GM21825 (cell line): ENCODE data around the gene KAZN.

Experiments
- ATAC-seq: cut with Tn5 transposase; IDR thresholded peaks from one replicate; pipeline ENCODE4 v1.9.1; 2021; ENCODE audit warnings: mild to moderate bottlenecking, moderate library complexity; ENCODE audit not compliant: unreplicated experiment

Gene KAZN

DNA sequence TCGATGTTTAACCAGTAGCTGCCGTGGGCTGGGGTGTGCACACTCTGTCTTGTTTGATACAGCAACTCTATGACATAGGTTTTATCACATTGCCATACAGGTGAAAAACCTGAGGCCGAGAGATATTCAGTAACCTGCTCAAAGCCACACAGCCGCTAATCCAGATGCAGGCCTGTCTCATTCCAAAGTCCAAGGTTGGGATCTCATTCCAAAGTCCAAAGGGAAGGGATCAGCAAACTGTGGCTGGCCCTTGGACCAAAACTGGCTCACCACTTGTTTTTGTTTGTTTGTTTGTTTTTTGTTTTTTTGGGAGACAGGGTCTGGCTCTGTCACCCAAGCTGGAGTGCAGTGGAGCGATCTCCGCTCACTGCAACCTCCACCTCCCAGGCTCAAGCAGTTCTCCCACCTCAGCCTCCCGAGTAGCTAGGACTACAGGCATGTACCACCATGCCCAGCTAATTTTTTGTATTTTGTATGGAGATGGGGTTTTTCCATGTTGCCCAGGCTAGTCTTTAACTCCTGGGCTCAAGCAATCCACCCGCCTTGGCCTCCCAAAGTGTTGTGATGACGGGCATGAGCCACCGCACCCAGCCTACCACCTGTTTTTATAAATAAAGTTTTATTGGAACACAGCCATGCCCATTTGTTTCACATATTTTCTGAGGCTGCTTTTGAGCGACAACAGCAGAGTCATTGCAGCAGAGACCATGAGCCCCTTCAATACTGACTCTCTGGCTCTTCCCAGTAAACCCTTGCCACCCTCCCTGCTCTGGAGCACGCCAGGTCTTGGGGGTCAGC is 391.6 kb downstream of the KAZN start:
- no peak for ATAC-seq

DNA sequence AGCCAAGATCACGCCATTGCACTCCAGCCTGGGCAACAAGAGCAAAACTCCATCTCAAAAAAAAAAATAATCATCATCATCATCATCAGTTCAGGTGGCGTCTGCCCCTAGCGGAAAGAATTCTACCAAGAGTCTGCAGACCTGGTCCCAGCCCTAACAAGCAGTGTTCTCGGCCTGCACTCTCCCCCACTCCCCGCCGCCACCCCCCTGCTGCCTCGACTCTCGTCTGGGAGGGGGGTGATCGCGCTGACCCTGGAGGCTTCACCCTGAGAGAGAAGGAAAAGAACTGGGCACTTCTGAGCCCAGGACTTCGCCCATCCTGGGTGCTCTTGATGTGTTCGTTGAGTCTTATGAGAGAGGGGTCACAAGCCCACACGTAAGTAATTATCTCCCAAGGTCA is 394.9 kb downstream of the KAZN start:
- ATAC-seq: no peak

- no peak for ATAC-seq
Measured at GRCh38 chr1:14994148-14994547, 395.7 kb downstream of the KAZN start.

DNA sequence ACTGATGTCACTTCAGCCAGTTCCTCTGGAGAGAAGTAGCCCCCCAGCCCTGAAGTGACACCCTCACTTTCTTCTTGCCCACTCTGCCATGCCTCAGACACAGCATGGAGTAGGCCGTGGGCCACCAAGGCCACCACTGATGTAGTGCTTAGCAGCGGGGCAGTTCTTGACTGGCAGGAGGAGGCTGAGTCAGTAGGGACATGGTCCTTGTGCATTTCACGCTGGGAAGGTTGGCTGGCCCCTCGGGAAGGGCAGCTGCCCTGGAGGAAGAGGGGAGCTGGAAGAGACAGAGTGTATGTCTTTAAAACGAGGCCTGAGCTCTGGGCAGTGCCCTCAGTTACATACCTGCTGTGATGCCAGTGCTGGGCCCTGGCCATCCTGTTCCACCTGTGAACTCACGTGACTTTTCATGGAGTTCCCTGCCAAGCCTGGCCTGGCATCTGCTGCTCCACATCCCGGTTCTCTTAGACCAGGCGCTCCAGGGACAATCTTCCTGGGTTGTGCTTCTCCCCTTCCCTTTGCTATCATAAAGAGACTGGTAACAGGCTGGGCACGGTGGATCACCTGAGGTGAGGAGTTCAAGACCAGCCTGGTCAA is 396.5 kb downstream of the KAZN start:
- ATAC-seq: no peak

DNA sequence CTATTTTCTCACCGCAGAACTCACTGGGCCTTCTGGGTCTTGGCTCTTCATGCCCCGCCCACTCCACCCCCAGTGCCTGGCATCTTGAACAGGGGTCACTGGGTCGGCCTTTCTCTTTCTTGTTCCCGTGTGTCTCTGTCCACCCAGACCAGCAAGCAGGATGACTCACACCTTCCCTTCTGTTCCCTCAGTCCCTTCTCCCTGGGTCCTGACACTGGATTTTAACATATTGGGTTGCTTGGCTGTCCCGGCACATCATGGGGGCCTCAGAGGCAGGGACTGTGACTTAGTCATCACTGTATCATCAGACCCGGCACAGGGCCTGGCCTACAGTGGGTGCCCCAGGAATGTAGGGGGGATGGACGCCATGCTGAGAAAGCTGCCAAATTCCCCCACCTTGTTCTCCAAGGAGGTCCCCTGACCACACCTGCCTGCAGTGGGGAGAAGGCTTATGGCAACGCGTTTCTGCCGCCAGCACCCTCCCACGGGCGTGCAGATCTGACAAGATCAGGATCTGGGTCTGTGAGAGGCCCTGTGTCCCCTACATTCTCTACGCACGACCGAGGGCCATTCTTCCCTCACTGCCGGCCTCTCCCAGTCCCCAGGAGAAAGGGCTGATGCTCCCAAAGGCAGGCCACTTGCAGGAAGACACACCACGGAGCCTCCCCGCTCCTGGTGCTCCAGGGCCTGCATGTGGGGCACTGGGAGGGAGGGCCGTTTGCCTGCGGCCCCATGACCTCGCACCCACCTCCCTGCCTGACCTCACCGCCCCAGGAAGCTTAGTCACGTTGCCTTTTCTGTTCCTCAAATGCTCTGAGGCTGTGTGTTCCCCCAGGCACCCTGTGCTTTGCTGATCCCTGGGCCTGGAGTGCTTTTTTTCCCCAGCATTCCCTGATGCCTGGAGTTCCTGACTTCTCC is 397.9 kb downstream of the KAZN start:
- no peak for ATAC-seq

- no peak for ATAC-seq
Measured at GRCh38 chr1:14997646-14998276, 399.3 kb downstream of the KAZN start.

DNA sequence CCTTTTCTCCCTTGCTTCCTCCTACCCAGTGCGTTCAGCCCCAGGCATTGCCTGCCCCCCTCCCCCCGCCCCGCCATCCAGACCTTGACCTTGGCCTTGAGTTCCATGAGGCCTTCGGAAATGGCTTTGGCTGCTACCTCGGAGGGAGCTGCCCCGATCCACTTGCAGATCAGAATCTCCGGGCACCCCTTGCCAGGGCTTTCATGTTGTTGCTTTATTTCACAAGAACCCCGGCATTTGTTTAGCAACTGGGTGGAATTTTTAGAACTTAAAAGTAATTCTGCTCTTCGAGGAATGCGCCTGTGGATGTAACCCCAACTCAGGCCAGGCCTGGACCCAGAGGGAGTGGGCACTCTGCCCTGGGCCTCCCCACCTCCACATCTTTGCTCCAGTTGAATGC is 401.0 kb downstream of the KAZN start:
- no peak for ATAC-seq

DNA sequence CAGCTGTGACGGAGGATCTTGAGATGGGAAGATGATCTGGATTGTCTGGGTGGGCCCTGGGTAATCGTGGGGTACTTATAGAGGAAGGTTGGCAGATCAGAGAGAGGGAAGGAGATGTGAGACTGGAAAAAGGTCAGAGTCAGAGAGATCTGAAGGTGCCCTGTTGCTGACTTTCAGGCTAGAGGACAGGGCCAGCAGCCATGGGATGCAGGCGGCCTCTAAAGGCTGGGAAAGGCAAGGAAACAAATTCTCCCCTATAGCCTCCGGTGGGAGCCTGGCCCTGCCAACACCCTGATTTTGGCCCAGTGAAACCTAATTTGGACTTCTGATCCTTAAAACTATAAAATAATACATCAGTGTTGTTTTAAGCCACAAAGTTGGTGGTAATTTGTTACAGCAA is 401.5 kb downstream of the KAZN start:
- no peak for ATAC-seq

DNA sequence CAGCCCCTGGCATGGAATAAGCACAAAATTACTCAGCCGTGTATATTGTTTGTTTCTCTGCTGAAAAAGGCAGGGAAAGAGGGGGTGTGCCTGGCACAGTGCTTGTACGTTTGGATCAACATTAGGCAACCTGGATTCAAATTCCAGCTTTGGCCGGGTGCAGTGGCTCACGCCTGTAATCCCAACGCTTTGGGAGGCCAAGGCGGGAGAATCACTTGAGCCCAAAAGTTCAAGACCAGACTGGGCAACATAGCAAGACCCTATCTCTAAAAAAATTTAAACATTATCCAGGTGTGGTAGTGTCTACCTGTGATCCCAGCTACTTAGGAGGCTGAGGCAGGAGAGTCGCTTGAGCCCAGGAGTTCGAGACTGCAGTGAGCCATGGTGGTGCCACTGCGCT is 402.2 kb downstream of the KAZN start:
- ATAC-seq: no peak

GRCh38 chr1:15001317-15001915 is 402.9 kb downstream of the KAZN start:
- no peak for ATAC-seq

GRCh38 chr1:15002325-15002724 is 403.8 kb downstream of the KAZN start:
- ATAC-seq: no peak

DNA sequence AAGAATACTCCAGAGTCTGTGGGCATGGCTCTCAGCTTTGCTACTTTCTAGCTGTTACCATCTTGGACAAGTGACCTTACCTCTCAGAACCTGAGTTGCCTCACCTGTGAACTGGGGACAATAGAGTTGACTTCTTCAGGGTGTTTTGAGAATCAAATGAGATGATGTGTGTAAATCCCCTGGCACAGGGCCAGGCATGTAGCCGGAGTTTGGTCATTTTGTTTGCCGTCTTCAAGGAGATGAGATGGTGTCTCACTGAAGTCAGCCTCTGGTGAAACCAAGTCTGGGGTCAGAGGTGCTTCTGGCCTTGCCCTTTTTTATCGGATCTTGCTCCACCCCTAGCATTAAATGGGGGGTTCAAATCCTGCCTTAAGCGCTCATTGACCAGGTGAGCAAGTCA is 405.9 kb downstream of the KAZN start:
- no peak for ATAC-seq

DNA sequence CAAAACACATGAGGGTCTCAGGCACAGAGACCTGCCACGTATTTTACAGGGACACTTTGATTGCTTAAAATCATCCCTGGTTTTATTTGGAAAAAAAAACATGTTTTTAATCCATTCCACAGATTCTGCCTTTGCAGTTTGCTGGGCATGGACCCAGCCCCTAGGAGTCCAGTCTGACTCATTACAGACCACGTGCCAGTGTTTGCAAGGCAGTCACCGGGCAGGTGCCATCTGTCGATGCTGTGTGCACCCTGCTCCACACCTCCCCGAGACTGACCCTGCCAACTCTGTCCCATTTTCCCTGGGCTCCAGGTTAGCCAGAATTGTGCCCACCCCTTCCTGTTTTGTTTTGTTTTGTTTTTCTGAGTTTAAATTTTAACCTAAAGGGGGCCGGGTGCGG is 406.6 kb downstream of the KAZN start:
- ATAC-seq: no peak

- ATAC-seq: no peak
Measured at GRCh38 chr1:15007368-15007767, 408.9 kb downstream of the KAZN start.

GRCh38 chr1:15007842-15008241 is 409.4 kb downstream of the KAZN start:
- ATAC-seq: no peak

DNA sequence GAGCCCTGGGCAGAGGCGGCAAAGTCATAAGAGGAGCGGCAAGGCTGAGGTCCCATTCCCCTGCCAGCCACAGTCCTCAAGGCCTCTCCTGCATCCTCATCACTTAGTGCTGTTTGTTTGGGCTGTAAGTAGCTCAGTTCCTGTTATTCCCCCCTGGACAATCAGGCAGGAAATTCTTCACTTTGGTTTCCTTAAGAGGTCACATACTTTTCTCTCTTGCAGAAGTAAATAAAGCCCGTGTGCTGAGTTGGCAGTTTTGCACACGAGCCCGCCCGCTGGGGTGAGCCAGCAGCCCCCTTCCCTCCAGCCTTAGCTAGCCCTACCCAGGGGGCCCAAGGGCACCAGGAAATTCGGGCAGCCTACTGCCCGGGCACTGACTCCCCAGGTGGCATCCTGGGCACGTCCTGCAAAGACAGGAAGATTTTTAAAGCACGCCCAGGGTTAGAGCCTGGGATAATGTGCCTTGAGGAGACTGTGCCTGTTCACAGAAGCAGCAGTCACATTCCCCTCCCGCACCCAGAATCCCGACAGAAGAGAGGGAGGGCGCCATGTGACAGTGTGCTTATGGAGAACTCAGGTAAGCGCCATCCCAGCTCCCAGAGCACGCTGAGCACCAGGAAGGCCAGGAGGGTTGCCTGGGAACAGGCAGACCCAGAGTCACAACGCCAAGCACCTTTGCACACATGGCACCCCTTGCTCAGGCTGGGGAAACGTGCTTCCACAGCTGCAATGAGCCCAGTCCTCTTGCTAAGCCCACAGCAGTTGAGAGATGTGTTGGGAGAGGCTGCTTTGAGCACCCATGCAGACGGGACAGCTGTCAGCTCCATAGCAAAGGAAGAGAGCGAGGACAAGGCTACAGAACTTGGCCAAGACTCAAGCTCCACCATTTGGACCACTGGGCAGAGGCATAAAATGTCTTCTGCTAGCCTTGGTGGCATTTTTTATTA is 410.6 kb downstream of the KAZN start:
- no peak for ATAC-seq

DNA sequence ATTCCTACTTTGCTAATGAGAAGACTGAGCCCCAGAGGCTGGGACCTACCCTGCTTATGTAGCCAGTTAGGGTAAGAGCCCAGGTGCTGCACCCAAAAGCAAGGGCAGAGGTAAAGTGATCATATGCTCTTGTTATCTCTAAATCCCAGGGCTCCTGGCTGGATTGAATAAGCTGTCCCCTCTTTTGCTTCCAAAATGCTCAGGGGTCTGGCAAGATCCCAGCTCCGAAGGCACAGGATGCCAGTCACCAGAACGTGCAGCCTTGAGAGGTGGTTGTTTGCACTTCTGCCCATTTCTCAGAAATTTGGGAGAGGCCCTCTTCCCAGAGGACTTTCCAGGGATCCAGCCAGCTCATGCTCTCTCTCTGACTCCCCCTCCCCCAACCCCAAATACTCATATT is 412.7 kb downstream of the KAZN start:
- ATAC-seq: no peak

GRCh38 chr1:15011661-15012060 is 413.2 kb downstream of the KAZN start:
- no peak for ATAC-seq

GRCh38 chr1:15012822-15013221 is 414.3 kb downstream of the KAZN start:
- ATAC-seq: no peak

- ATAC-seq: no peak
Measured at GRCh38 chr1:15013767-15014166, 415.3 kb downstream of the KAZN start.
